Testis (tissue), 3 donors: Measurements from ENCODE around the gene ZFYVE21. TPM values are rescaled to one million over a fixed set of nuclear protein-coding genes. Genes with fewer than 3 reads are reported as not detected.

Source experiments
- DNase-seq: peaks from one replicate; pipeline ENCODE4 v3.0.0-alpha.2; 2019
- H3K27ac ChIP-seq, 2 donors: fragments of 200-600 bp; sonication (generic); one replicate each; pipeline ENCODE4 v1.5.1; 2019
- H3K27me3 ChIP-seq: fragments of 200-600 bp; sonication (generic); one replicate; pipeline ENCODE4 v1.5.1; 2019
- H3K36me3 ChIP-seq: fragments of 200-600 bp; sonication (generic); one replicate; pipeline ENCODE4 v1.5.1; 2017; ENCODE audit warnings: low read depth; ENCODE audit errors: missing control alignments
- H3K4me1 ChIP-seq: fragments of 200-600 bp; sonication (generic); one replicate; pipeline ENCODE4 v1.5.1; 2019
- H3K4me3 ChIP-seq, 2 donors: fragments of 200-600 bp; sonication (generic); one replicate each; pipeline ENCODE4 v1.5.1; 2017 to 2019
- H3K9me3 ChIP-seq: fragments of 200-600 bp; sonication (generic); one replicate; pipeline ENCODE4 v1.5.1; 2017
- POLR2A ChIP-seq: fragments of 450-650 bp; IDR thresholded peaks from one replicate; pipeline ENCODE4 v1.6.1; 2017; ENCODE audit warnings: antibody characterized with exemption, mild to moderate bottlenecking, moderate library complexity
- WGBS, 2 donors: methylation state at CpG; one replicate each; pipeline ENCODE4 v1.1.5; 2018; 5-methylcytosine and 5-hydroxymethylcytosine counted together
- intact Hi-C: fragments of 100-400 bp; cut with DNase I; formaldehyde crosslinking; loops from one replicate; pipeline ENCODE4 v1.15.1; 2023; ENCODE audit warnings: low total_unique reads
- polyA plus RNA-seq: library from polyadenylated mRNA; stranded (reverse); fragments of 350-450 nt; fragmentation: Illumina TruSeq; extraction: RNeasy Lipid Tissue Mini Kit (QIAGEN cat#74804); gene quantifications from one replicate; pipeline ENCODE4 v1.2.3, GENCODE V29; 2014; ENCODE audit warnings: low read depth, low replicate concordance; ENCODE audit not compliant: insufficient read depth
- small RNA-seq, 2 donors: library from RNA; depleted of rRNA; stranded (forward); fragments of <200 nt; gene quantifications; one replicate each; pipeline ENCODE3, GENCODE V24; 2016
- total RNA-seq, 2 donors: library from RNA; depleted of rRNA; stranded (reverse); fragments of >200 nt; gene quantifications; one replicate each; pipeline ENCODE4 v1.2.3, GENCODE V29; 2016
- TF ChIP-seq, protein P1 (sequence below), 3 experiments: fragments of 450-650 bp in 2 of 3; fragments of 200-600 bp in 1 of 3; sonication (generic) in 1 of 3; IDR thresholded peaks; one replicate each; pipeline ENCODE4 v1.5.1; 2016 to 2019; ENCODE audit warnings: antibody characterized with exemption in 3 of 3, mild to moderate bottlenecking in 2 of 3, moderate library complexity in 1 of 3

ZFYVE21 gene
- total and polyA plus RNA-seq, 3 donors from 2014 or later: 86.4 to 251 (median 194) TPM

DNA sequence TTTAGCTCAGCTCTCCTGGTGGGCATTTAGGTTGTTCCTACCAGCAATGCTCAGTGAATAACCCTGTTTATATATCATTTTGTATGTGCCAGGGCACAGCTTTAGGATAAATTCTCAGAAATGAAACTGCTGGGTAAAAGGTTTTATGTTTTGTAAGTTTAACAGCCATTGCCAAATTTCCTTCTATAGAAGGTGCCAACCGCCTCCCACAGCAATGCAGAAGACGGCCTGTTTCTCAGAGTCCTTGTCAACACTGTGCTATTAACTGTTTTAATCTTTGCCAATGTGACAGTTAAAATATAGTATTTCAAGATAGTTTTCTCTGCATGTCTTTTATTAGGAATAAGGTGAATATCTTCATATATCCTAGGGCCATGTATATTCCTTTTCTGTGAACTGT is 66.8 kb downstream of the ZFYVE21 start:
- 44 to 89% methylated on average over 2 of the region's 2 CpGs for WGBS, 2 donors
- H3K27ac ChIP-seq: no peak overlapping the region
- intact Hi-C loops: no loop called here
- TF ChIP-seq, protein P1, sequence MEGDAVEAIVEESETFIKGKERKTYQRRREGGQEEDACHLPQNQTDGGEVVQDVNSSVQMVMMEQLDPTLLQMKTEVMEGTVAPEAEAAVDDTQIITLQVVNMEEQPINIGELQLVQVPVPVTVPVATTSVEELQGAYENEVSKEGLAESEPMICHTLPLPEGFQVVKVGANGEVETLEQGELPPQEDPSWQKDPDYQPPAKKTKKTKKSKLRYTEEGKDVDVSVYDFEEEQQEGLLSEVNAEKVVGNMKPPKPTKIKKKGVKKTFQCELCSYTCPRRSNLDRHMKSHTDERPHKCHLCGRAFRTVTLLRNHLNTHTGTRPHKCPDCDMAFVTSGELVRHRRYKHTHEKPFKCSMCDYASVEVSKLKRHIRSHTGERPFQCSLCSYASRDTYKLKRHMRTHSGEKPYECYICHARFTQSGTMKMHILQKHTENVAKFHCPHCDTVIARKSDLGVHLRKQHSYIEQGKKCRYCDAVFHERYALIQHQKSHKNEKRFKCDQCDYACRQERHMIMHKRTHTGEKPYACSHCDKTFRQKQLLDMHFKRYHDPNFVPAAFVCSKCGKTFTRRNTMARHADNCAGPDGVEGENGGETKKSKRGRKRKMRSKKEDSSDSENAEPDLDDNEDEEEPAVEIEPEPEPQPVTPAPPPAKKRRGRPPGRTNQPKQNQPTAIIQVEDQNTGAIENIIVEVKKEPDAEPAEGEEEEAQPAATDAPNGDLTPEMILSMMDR (IDR thresholded peaks at IDR 0.05): no peak
- no peak for TF ChIP-seq POLR2A
- no peaks in the 10 kb centered on the region for H3K9me3 ChIP-seq
- no peak for DNase-seq
- H3K4me1 ChIP-seq: no peaks in the 10 kb centered on the region
- H3K36me3 ChIP-seq: no peaks in the 10 kb centered on the region
- H3K4me3 ChIP-seq: no peak overlapping the region
- H3K27me3 ChIP-seq: no peaks in the 10 kb centered on the region

Small RNAs within 50 kb of the gene (small RNA-seq; reads per million reads assigned to genes)
- 0 reads per million in 2 donors for gene RF00019

Other genes with a start within 250 kb of the ZFYVE21 start
- gene CKB, start 193.0 kb upstream of the ZFYVE21 start, total RNA-seq: 1,000 to 10,000 TPM; 1,148 to 1,322 TPM
- 504 TPM for gene CKB, start 193.0 kb upstream of the ZFYVE21 start, polyA plus RNA-seq
- gene TRMT61A, start 186.6 kb upstream of the ZFYVE21 start, total RNA-seq: 10 to 100 TPM; 19.1 to 29.8 TPM
- gene TRMT61A, start 186.6 kb upstream of the ZFYVE21 start, polyA plus RNA-seq: 12.1 TPM
- 100 to 1,000 TPM in 1 of 2 donors, 10 to 100 TPM in 1; 63.4 to 124 TPM for gene BAG5, start 153.2 kb upstream of the ZFYVE21 start, total RNA-seq
- gene BAG5, start 153.2 kb upstream of the ZFYVE21 start, polyA plus RNA-seq: 202 TPM
- gene COA8, start 152.8 kb upstream of the ZFYVE21 start, total RNA-seq: 10 to 100 TPM; 28.9 to 68.7 TPM
- gene COA8, start 152.8 kb upstream of the ZFYVE21 start, polyA plus RNA-seq: 152 TPM
- gene KLC1, start 86.6 kb upstream of the ZFYVE21 start, total RNA-seq: 100 to 1,000 TPM; 379 to 473 TPM
- 92.9 TPM for gene KLC1, start 86.6 kb upstream of the ZFYVE21 start, polyA plus RNA-seq
- gene XRCC3, start 359 bp upstream of the ZFYVE21 start, total RNA-seq: 10 to 100 TPM; 40.3 to 41.1 TPM
- gene XRCC3, start 359 bp upstream of the ZFYVE21 start, polyA plus RNA-seq: 16.6 TPM
- 10 to 100 TPM; 73.1 to 82.4 TPM for gene PPP1R13B, start 131.8 kb downstream of the ZFYVE21 start, total RNA-seq
- 89.2 TPM for gene PPP1R13B, start 131.8 kb downstream of the ZFYVE21 start, polyA plus RNA-seq
- gene TDRD9, start 212.6 kb downstream of the ZFYVE21 start, total RNA-seq: 10 to 100 TPM; 41.8 to 68.5 TPM
- gene TDRD9, start 212.6 kb downstream of the ZFYVE21 start, polyA plus RNA-seq: 72.8 TPM
- not detected for gene RD3L, start 226.7 kb downstream of the ZFYVE21 start, total RNA-seq
- not detected for gene RD3L, start 226.7 kb downstream of the ZFYVE21 start, polyA plus RNA-seq